Measurements from ENCODE around the gene HNRNPUL2. TPM values are rescaled to one million over a fixed set of nuclear protein-coding genes. Genes with fewer than 3 reads are reported as not detected.
A peak's percentile ranks its signal among the peaks of the same experiment; 100 is the strongest.
"Not testable (repeated sequence)": the region's sequence is repeated elsewhere in the genome, so short reads cannot be mapped to it uniquely, and the experiment has no call there.

Gene HNRNPUL2
- total RNA-seq (10 to 100 TPM; 79.6 to 83.4 TPM), polyA plus RNA-seq (1 to 10 TPM in 1 of 2 donors, under 1 TPM in 1; 0.30 to 3.2 TPM)

DNA sequence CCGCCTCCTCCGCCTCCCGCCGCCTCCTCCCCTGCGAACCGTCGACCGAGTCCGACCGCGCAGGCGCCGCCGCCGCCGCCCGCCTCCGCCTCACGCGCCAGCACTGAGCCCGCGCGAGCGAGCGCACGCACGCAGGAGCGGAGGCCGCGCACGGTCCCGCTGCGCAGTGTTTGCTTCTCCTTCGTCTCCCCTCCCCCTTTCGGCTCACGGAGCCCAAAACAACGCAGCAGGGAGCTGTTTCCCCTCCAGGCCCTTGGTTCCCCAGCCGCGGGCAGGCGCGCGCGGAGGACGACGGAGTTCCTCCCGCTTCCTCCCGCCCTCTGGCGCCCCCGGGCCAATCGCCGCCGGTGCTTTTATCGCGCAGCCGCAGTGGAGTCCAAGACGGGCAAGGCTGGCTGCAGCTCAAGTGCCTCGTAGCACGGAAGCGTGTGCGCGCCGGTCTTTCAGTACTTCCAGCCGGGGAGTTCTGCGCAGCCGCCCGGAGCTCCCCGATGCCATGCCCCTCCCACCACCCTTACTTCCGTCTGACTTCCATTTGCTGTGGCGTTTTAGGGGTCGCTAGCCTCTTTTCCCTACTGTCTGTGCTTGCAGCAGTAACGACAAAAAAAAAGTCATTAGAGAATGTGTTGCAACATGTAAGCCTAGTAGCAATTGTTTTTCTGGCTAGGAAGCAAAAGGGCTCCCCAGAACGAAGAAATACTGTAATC, at the start of gene HNRNPUL2:
Gene HNRNPUL2 (minus strand): TSS at position 293 of the 707 bp plus-strand sequence. CDS start 301 bp downstream, outside the sequence.
- Histone ChIP-seq H3K9me3 (ENCODE audit: control insufficient read depth in 1 of 2, low read length in 2 of 2) (no peaks in the 10 kb centered on the region), H3K4me3 (ENCODE audit: low read length in 2 of 2) (peak within 1 kb of the TSS; percentile 95 to 99), H3K4me1 (ENCODE audit: insufficient read depth, low read length) (peaks cover 50% of the 10 kb centered on the region), H3K27me3 (ENCODE audit: insufficient read depth, low read length) (no peaks in the 10 kb centered on the region), H3K36me3 (ENCODE audit: insufficient read depth, low read length) (peaks cover 20% of the 10 kb centered on the region), H3K27ac (ENCODE audit: low read depth, low read length) (peak within 1 kb of the TSS; percentile 93)
- Mint-ChIP-seq H3K36me3 (peaks cover 32 to 57% of the 10 kb centered on the region in 2 donors), H3K4me3 (peak within 1 kb of the TSS; percentile 84 to 98 (median 96)), H3K4me1 (peaks cover 28 to 82% (median 49%) of the 10 kb centered on the region in 4 donors), H3K27ac (peak within 1 kb of the TSS; percentile 98 to 99 (median 99)), H3K27me3 (no peaks in the 10 kb centered on the region), H3K9me3 (peaks cover 0 to 2% (median 0%) of the 10 kb centered on the region in 8 donors)
- ChIA-PET POLR2A (ENCODE audit: partially characterized antibody) (interaction anchor here (0.6 to 15.3 kb wide), 45 partner anchors 16 to 1644 kb away, joined by 3 to 283 read pairs (median 9); partner anchors contain the start of genes B3GAT3, BSCL2, C11orf98 and CSKMT), CTCF (ENCODE audit: partially characterized antibody) (interaction anchor here (0.8 to 3.3 kb wide), 11 partner anchors 16 to 154 kb away, joined by 3 to 21 read pairs (median 4); partner anchors contain the start of genes C11orf98, CSKMT, POLR2G and SLC3A2)
- intact Hi-C loops (cut with micrococcal nuclease) = loop anchor here (1.0 kb wide), 5 partner anchors 18 to 154 kb away; partner anchors contain the start of gene POLR2G
- peak; percentile 99 for DNase-seq

DNA sequence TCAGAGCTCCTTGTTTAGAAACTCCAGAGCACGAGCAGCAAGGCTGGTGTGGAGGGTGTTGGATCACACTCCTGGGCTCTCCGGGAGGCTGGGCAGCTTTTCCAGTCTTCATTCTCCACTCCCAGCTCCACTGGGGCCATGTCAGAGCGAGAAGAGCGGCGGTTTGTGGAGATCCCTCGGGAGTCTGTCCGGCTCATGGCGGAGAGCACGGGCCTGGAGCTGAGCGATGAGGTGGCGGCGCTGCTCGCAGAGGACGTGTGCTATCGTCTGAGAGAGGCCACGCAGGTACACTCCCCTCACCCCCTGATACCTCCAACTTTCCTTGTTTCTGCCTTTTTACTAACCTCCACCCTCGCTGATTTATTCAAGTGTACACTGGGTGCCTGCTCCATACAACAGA, 48.4 kb upstream of the HNRNPUL2 start:
- H3K27me3 ChIP-seq (ENCODE audit: insufficient read depth, low read length) = no peaks in the 10 kb centered on the region
- no peak overlapping the region for H3K4me3 ChIP-seq (ENCODE audit: low read length in 2 of 2)
- no peak overlapping the region for H3K4me3 Mint-ChIP-seq
- ChIA-PET CTCF (ENCODE audit: partially characterized antibody) (interaction anchor here (0.8 to 3.6 kb wide), 4 partner anchors 11 to 86 kb away, joined by 3 to 30 read pairs (median 4); partner anchors contain the start of genes POLR2G and TMEM179B), POLR2A (ENCODE audit: partially characterized antibody) (interaction anchor here (0.6 to 3.3 kb wide), 6 partner anchors 11 to 64 kb away, joined by 3 to 20 read pairs (median 4); partner anchors contain the start of genes POLR2G, TMEM179B and ZBTB3)
- intact Hi-C loops (cut with micrococcal nuclease) = no loop called here
- H3K4me1 Mint-ChIP-seq = peaks cover 11 to 26% (median 19%) of the 10 kb centered on the region in 4 donors
- peaks cover 14% of the 10 kb centered on the region for H3K4me1 ChIP-seq (ENCODE audit: insufficient read depth, low read length)
- H3K27ac Mint-ChIP-seq = peak overlapping the region in 2 of 7 donors; percentile 59 to 60
- H3K9me3 Mint-ChIP-seq = peaks cover 0 to 1% (median 0%) of the 10 kb centered on the region in 8 donors
- no peak overlapping the region for H3K27ac ChIP-seq (ENCODE audit: low read depth, low read length)
- no peak for DNase-seq
- no peaks in the 10 kb centered on the region for H3K36me3 ChIP-seq (ENCODE audit: insufficient read depth, low read length)
- H3K9me3 ChIP-seq (ENCODE audit: control insufficient read depth in 1 of 2, low read length in 2 of 2) = no peaks in the 10 kb centered on the region
- H3K27me3 Mint-ChIP-seq = no peaks in the 10 kb centered on the region
- peaks cover 10 to 30% of the 10 kb centered on the region in 2 donors for H3K36me3 Mint-ChIP-seq

DNA sequence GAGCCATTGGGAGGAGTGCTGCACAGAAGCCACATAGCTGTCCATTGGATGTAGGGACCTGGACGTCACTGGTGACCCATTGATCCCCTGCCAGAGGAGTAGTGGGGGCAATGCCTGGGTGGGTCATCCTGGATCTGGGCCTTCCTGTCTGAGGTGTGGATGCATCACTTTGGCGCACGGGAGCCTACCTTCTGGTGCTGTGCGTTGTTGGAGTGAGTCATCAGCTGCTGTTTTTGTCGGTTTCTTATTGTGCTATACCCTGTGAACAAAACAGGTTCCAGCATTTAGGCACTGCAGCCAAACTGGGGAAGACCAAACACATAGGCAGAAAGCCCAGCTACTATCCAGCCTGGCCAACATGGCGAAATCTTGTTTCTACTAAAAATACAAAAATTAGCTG, 47.1 kb upstream of the HNRNPUL2 start:
- CTCF ChIA-PET (ENCODE audit: partially characterized antibody) = interaction anchor here (0.7 to 3.6 kb wide), 6 partner anchors 11 to 230 kb away, joined by 3 to 30 read pairs (median 3); partner anchors contain the start of genes POLR2G and TMEM179B
- Histone ChIP-seq H3K27ac (ENCODE audit: low read depth, low read length) (no peak overlapping the region), H3K27me3 (ENCODE audit: insufficient read depth, low read length) (no peaks in the 10 kb centered on the region), H3K36me3 (ENCODE audit: insufficient read depth, low read length) (no peaks in the 10 kb centered on the region), H3K4me1 (ENCODE audit: insufficient read depth, low read length) (peaks cover 24% of the 10 kb centered on the region), H3K4me3 (ENCODE audit: low read length in 2 of 2) (no peak overlapping the region), H3K9me3 (ENCODE audit: control insufficient read depth in 1 of 2, low read length in 2 of 2) (no peaks in the 10 kb centered on the region)
- H3K4me1 Mint-ChIP-seq = peaks cover 17 to 38% (median 27%) of the 10 kb centered on the region in 4 donors
- POLR2A ChIA-PET (ENCODE audit: partially characterized antibody) = interaction anchor here (0.6 to 5.5 kb wide), 8 partner anchors 10 to 67 kb away, joined by 3 to 52 read pairs (median 4); partner anchors contain the start of genes HNRNPUL2, NXF1, TMEM179B and TTC9C
- intact Hi-C loops (cut with micrococcal nuclease) = no loop called here
- peaks cover 0 to 1% (median 0%) of the 10 kb centered on the region in 8 donors for H3K9me3 Mint-ChIP-seq
- H3K36me3 Mint-ChIP-seq = peaks cover 10 to 35% of the 10 kb centered on the region in 2 donors
- no peak for DNase-seq
- H3K27ac Mint-ChIP-seq = no peak overlapping the region
- no peak overlapping the region for H3K4me3 Mint-ChIP-seq
- H3K27me3 Mint-ChIP-seq = no peaks in the 10 kb centered on the region

DNA sequence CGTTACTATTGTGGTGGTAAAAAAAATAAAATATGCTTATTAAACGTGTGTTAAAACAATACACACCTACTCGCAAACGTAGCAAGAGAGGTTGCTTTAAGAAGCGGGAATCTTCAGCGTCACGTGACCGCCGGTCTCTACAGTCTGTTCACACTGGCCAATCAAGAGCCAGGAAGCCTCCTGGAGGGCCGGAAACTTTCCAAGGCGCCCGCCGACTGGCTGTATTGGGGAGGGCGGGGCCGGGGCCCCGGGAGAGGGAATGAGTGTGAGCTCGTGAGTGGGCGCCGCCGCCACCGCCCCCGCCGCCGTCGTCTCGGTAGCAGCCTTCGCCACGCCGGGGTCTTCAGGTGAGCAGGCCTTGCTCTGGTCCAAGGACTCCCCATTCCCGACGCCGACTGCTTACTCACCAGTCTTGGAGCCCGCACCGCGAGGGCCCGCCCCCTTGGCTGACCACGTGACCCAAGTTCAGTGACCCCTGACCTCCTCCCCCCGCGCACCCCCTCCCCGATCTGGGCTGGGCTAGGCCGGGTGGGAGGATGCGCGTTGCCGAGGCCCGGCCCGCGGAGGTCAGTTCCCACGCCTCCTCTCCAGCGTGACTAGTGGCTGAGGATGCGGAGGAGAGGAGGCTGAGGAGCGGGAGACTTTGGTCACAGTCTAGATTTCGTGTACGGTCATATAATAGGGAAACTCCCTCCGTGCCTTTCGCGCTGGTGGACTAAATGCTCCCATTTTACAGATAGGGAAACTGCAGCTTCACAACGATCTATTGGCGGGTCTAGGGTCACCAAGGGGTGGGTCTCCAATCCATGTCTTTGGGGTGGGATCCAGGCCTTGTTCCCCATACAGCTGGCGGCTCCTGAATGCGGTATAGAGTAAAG, 44.1 kb upstream of the HNRNPUL2 start, which contains the start of gene TAF6L:
Gene TAF6L (plus strand): TSS at position 253 of the 878 bp plus-strand sequence. CDS start 4,388 bp downstream, outside the sequence.
- peak; percentile 86 to 92 (median 88) for DNase-seq
- peak within 1 kb of the TSS; percentile 87 to 97 (median 92) for H3K4me3 Mint-ChIP-seq
- H3K27ac Mint-ChIP-seq = peak within 1 kb of the TSS; percentile 92 to 99 (median 97)
- POLR2A ChIA-PET (ENCODE audit: partially characterized antibody) = interaction anchor here (0.6 to 5.5 kb wide), 30 partner anchors 11 to 228 kb away, joined by 3 to 74 read pairs (median 6); partner anchors contain the start of genes B3GAT3, C11orf98, CSKMT and EEF1G
- H3K27me3 ChIP-seq (ENCODE audit: insufficient read depth, low read length) = no peaks in the 10 kb centered on the region
- H3K36me3 ChIP-seq (ENCODE audit: insufficient read depth, low read length) = peaks cover 10% of the 10 kb centered on the region
- H3K9me3 Mint-ChIP-seq = no peaks in the 10 kb centered on the region
- H3K9me3 ChIP-seq (ENCODE audit: control insufficient read depth in 1 of 2, low read length in 2 of 2) = no peaks in the 10 kb centered on the region
- H3K36me3 Mint-ChIP-seq = peaks cover 11 to 30% of the 10 kb centered on the region in 2 donors
- peak within 1 kb of the TSS; percentile 67 to 83 for H3K4me3 ChIP-seq (ENCODE audit: low read length in 2 of 2)
- H3K4me1 Mint-ChIP-seq = peaks cover 14 to 32% (median 22%) of the 10 kb centered on the region in 4 donors
- no peaks in the 10 kb centered on the region for H3K27me3 Mint-ChIP-seq
- peak within 1 kb of the TSS; percentile 82 for H3K27ac ChIP-seq (ENCODE audit: low read depth, low read length)
- peaks cover 24% of the 10 kb centered on the region for H3K4me1 ChIP-seq (ENCODE audit: insufficient read depth, low read length)
- intact Hi-C loops (cut with micrococcal nuclease) = loop anchor here (1.0 kb wide), 4 partner anchors 10 to 43 kb away; partner anchors contain the start of genes POLR2G, TTC9C and ZBTB3
- CTCF ChIA-PET (ENCODE audit: partially characterized antibody) = interaction anchor here (0.5 to 6.1 kb wide), 15 partner anchors 9 to 347 kb away, joined by 3 to 43 read pairs (median 4); partner anchors contain the start of genes POLR2G, SLC3A2, TUT1 and ZBTB3

DNA sequence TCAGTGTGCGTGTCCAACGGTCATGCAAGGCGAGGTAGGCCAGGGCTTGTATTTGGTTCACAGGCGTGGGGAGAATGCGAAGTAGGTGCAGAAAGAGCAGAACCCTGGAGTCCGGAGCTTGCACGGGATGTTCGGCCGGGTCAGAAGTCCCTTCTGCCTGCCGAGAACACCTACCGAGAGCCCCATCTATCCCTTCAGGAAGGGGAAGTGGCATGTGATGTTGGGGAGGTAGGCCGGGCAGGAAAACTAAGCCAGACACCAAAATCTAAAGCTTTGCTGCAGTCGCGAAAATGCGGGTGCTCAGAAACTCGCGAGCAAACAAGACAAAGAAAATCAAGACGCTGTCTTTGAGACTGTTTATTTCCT, 43.5 kb upstream of the HNRNPUL2 start:
- intact Hi-C loops (cut with micrococcal nuclease) = loop anchor here (1.0 kb wide), 4 partner anchors 9 to 42 kb away; partner anchors contain the start of genes POLR2G, TTC9C and ZBTB3
- H3K4me1 Mint-ChIP-seq = peaks cover 14 to 32% (median 22%) of the 10 kb centered on the region in 4 donors
- H3K4me3 Mint-ChIP-seq = peak overlapping the region; percentile 87 to 97 (median 92)
- H3K36me3 Mint-ChIP-seq = peaks cover 12 to 30% of the 10 kb centered on the region in 2 donors
- ChIA-PET POLR2A (ENCODE audit: partially characterized antibody) (interaction anchor here (0.6 to 5.5 kb wide), 24 partner anchors 10 to 227 kb away, joined by 3 to 74 read pairs (median 8); partner anchors contain the start of genes C11orf98, CSKMT, EEF1G and HNRNPUL2), CTCF (ENCODE audit: partially characterized antibody) (interaction anchor here (0.5 to 6.1 kb wide), 12 partner anchors 9 to 213 kb away, joined by 3 to 43 read pairs (median 4); partner anchors contain the start of genes BSCL2, GNG3, POLR2G and TUT1)
- H3K27ac Mint-ChIP-seq = peak overlapping the region; percentile 92 to 99 (median 97)
- Histone ChIP-seq H3K9me3 (ENCODE audit: control insufficient read depth in 1 of 2, low read length in 2 of 2) (no peaks in the 10 kb centered on the region), H3K36me3 (ENCODE audit: insufficient read depth, low read length) (peaks cover 15% of the 10 kb centered on the region), H3K4me1 (ENCODE audit: insufficient read depth, low read length) (peaks cover 24% of the 10 kb centered on the region), H3K4me3 (ENCODE audit: low read length in 2 of 2) (peak overlapping the region; percentile 67 to 83), H3K27ac (ENCODE audit: low read depth, low read length) (peak overlapping the region; percentile 82), H3K27me3 (ENCODE audit: insufficient read depth, low read length) (no peaks in the 10 kb centered on the region)
- DNase-seq = no peak
- no peaks in the 10 kb centered on the region for H3K27me3 Mint-ChIP-seq
- no peaks in the 10 kb centered on the region for H3K9me3 Mint-ChIP-seq

DNA sequence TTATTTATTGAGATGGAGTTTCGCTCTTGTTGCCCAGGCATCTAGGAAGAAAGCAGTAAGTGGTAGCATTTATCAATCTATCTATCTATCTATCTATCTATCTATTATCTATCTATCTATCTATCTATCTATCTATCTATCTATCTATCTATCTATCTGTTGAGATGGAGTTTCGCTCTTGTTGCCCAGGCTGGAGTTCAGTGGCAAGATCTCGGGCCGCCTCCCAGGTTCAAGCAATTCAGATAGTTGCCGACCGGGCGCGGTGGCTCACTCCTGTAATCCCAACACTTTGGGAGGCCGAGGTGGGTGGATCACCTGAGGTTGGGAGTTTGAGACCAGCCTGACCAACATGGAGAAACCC, 33.6 kb upstream of the HNRNPUL2 start:
- POLR2A ChIA-PET (ENCODE audit: partially characterized antibody) = interaction anchor here (1.0 to 5.0 kb wide), 20 partner anchors 7 to 186 kb away, joined by 3 to 82 read pairs (median 10); partner anchors contain the start of genes B3GAT3, BSCL2, C11orf98 and CSKMT
- H3K4me3 Mint-ChIP-seq = peak overlapping the region; percentile 21 to 99 (median 98)
- not testable (repeated sequence) for H3K36me3 ChIP-seq (ENCODE audit: insufficient read depth, low read length)

More for the DNA sequence above, 33.6 kb upstream of the HNRNPUL2 start:
- H3K4me3 ChIP-seq (ENCODE audit: low read length in 2 of 2) = peak overlapping the region in 1 of 2 donors; percentile 35
- peak overlapping the region; percentile 81 for H3K27ac ChIP-seq (ENCODE audit: low read depth, low read length)
- not testable (repeated sequence) for H3K27me3 ChIP-seq (ENCODE audit: insufficient read depth, low read length); H3K9me3 ChIP-seq (ENCODE audit: control insufficient read depth in 1 of 2, low read length in 2 of 2); DNase-seq; H3K27me3 Mint-ChIP-seq; H3K9me3 Mint-ChIP-seq
- peak overlapping the region in 6 of 7 donors; percentile 81 to 98 (median 98) for H3K27ac Mint-ChIP-seq
- intact Hi-C loops (cut with micrococcal nuclease) = loop anchor here (1.0 kb wide), 4 partner anchors 8 to 34 kb away; partner anchors contain the start of genes HNRNPUL2, TAF6L and TMEM179B
- H3K4me1 Mint-ChIP-seq = peaks cover 12 to 27% (median 17%) of the 10 kb centered on the region in 4 donors
- CTCF ChIA-PET (ENCODE audit: partially characterized antibody) = interaction anchor here (0.6 to 5.7 kb wide), 10 partner anchors 9 to 169 kb away, joined by 3 to 32 read pairs (median 4); partner anchors contain the start of genes HNRNPUL2, TAF6L, TMEM179B and TTC9C
- peaks cover 6 to 16% of the 10 kb centered on the region in 2 donors for H3K36me3 Mint-ChIP-seq
- peaks cover 16% of the 10 kb centered on the region for H3K4me1 ChIP-seq (ENCODE audit: insufficient read depth, low read length)
